ENCODE measurements around the gene PIGP. TPM values are rescaled to one million over a fixed set of nuclear protein-coding genes. Genes with fewer than 3 reads are reported as not detected.
"Not testable (repeated sequence)": the region's sequence is repeated elsewhere in the genome, so short reads cannot be mapped to it uniquely, and the experiment has no call there.

PIGP gene
- total RNA-seq (2014; rRNA removed; shearing (Covaris generic)), result 13.6 and 36.7 TPM in 2 replicates

- Histone ChIP-seq H3K27me3 (replicated peaks) (no peaks in the 10 kb centered on the region), H3K4me3 (peak within 1 kb of the TSS; percentile 90), H3K4me1 (replicated peaks) (peaks cover 34% of the 10 kb centered on the region), H3K27ac (peak within 1 kb of the TSS; percentile 91), H3K9me3 (replicated peaks) (no peaks in the 10 kb centered on the region), H3K36me3 (peaks cover 8% of the 10 kb centered on the region)
- DNase-seq (ENCODE audit: low read depth in 1 of 2, low spot score in 2 of 2), result peak; percentile 96 to 98
Measured at GRCh38 chr21:37072988-37073416, at the start of gene PIGP, which contains the start of gene TTC3. Gene PIGP (minus strand): TSS chr21:37073071. CDS start chr21:37072515, 556 bp downstream. Gene TTC3 (plus strand): TSS chr21:37073254. CDS start chr21:37087258, 14,004 bp downstream.

- DNase-seq (ENCODE audit: low read depth in 1 of 2, low spot score in 2 of 2), result no peak
- Histone ChIP-seq H3K4me3 (no peak overlapping the region), H3K36me3 (peaks cover 57% of the 10 kb centered on the region), H3K9me3 (replicated peaks) (no peaks in the 10 kb centered on the region), H3K27me3 (replicated peaks) (no peaks in the 10 kb centered on the region), H3K4me1 (replicated peaks) (no peaks in the 10 kb centered on the region), H3K27ac (no peak overlapping the region)
Measured at GRCh38 chr21:37119421-37120218, 46.7 kb upstream of the PIGP start.

- no peak overlapping the region for H3K27ac ChIP-seq
- DNase-seq (ENCODE audit: low read depth in 1 of 2, low spot score in 2 of 2), result no peak
- H3K36me3 ChIP-seq, result peaks cover 60% of the 10 kb centered on the region
- no peak overlapping the region for H3K4me3 ChIP-seq
- H3K4me1 ChIP-seq (replicated peaks), result no peaks in the 10 kb centered on the region
- no peaks in the 10 kb centered on the region for H3K27me3 ChIP-seq (replicated peaks)
- H3K9me3 ChIP-seq (replicated peaks), result no peaks in the 10 kb centered on the region
Measured at GRCh38 chr21:37118187-37118826, 45.4 kb upstream of the PIGP start.

- H3K27me3 ChIP-seq (replicated peaks), result no peaks in the 10 kb centered on the region
Measured at GRCh38 chr21:37117204-37117603, 44.3 kb upstream of the PIGP start.

GRCh38 chr21:37116459-37116858 is 43.6 kb upstream of the PIGP start:
- H3K27me3 ChIP-seq (replicated peaks); H3K4me3 ChIP-seq; H3K27ac ChIP-seq; H3K9me3 ChIP-seq (replicated peaks); H3K4me1 ChIP-seq (replicated peaks); DNase-seq (ENCODE audit: low read depth in 1 of 2, low spot score in 2 of 2): not testable (repeated sequence)
- peaks cover 51% of the 10 kb centered on the region for H3K36me3 ChIP-seq

More at GRCh38 chr21:37117204-37117603, 44.3 kb upstream of the PIGP start:
- no peak overlapping the region for H3K27ac ChIP-seq
- H3K4me1 ChIP-seq (replicated peaks), result no peaks in the 10 kb centered on the region
- no peak for DNase-seq (ENCODE audit: low read depth in 1 of 2, low spot score in 2 of 2)
- H3K4me3 ChIP-seq, result no peak overlapping the region
- H3K36me3 ChIP-seq, result peaks cover 56% of the 10 kb centered on the region
- H3K9me3 ChIP-seq (replicated peaks), result no peaks in the 10 kb centered on the region

GRCh38 chr21:37114301-37114700 is 41.4 kb upstream of the PIGP start:
- not testable (repeated sequence) for DNase-seq (ENCODE audit: low read depth in 1 of 2, low spot score in 2 of 2); H3K4me3 ChIP-seq; H3K9me3 ChIP-seq (replicated peaks); H3K4me1 ChIP-seq (replicated peaks); H3K27me3 ChIP-seq (replicated peaks); H3K27ac ChIP-seq
- peaks cover 56% of the 10 kb centered on the region for H3K36me3 ChIP-seq

- H3K4me1 ChIP-seq (replicated peaks); H3K27me3 ChIP-seq (replicated peaks): not testable (repeated sequence)
- peaks cover 12% of the 10 kb centered on the region for H3K9me3 ChIP-seq (replicated peaks)
Measured at GRCh38 chr21:37111029-37111428, 38.2 kb upstream of the PIGP start.

GRCh38 chr21:37106998-37107397 is 34.1 kb upstream of the PIGP start:
- peaks cover 12% of the 10 kb centered on the region for H3K9me3 ChIP-seq (replicated peaks)
- no peak overlapping the region for H3K4me3 ChIP-seq
- H3K27me3 ChIP-seq (replicated peaks), result no peaks in the 10 kb centered on the region
- peaks cover 49% of the 10 kb centered on the region for H3K36me3 ChIP-seq
- DNase-seq (ENCODE audit: low read depth in 1 of 2, low spot score in 2 of 2), result no peak
- no peak overlapping the region for H3K27ac ChIP-seq
- no peaks in the 10 kb centered on the region for H3K4me1 ChIP-seq (replicated peaks)

More at GRCh38 chr21:37111029-37111428, 38.2 kb upstream of the PIGP start:
- peaks cover 65% of the 10 kb centered on the region for H3K36me3 ChIP-seq
- not testable (repeated sequence) for H3K27ac ChIP-seq; DNase-seq (ENCODE audit: low read depth in 1 of 2, low spot score in 2 of 2); H3K4me3 ChIP-seq

GRCh38 chr21:37102746-37103145 is 29.9 kb upstream of the PIGP start:
- H3K27me3 ChIP-seq (replicated peaks); H3K4me3 ChIP-seq; H3K27ac ChIP-seq; H3K4me1 ChIP-seq (replicated peaks); DNase-seq (ENCODE audit: low read depth in 1 of 2, low spot score in 2 of 2); H3K9me3 ChIP-seq (replicated peaks): not testable (repeated sequence)
- peaks cover 49% of the 10 kb centered on the region for H3K36me3 ChIP-seq

- Histone ChIP-seq H3K27ac (no peak overlapping the region), H3K4me1 (replicated peaks) (no peaks in the 10 kb centered on the region), H3K4me3 (no peak overlapping the region), H3K9me3 (replicated peaks) (no peaks in the 10 kb centered on the region), H3K36me3 (peaks cover 52% of the 10 kb centered on the region), H3K27me3 (replicated peaks) (no peaks in the 10 kb centered on the region)
- no peak for DNase-seq (ENCODE audit: low read depth in 1 of 2, low spot score in 2 of 2)
Measured at GRCh38 chr21:37101384-37101783, 28.5 kb upstream of the PIGP start.

- H3K36me3 ChIP-seq, result peaks cover 63% of the 10 kb centered on the region
- no peak overlapping the region for H3K27ac ChIP-seq
- no peaks in the 10 kb centered on the region for H3K27me3 ChIP-seq (replicated peaks)
- no peak overlapping the region for H3K4me3 ChIP-seq
- H3K4me1 ChIP-seq (replicated peaks), result no peaks in the 10 kb centered on the region
- no peaks in the 10 kb centered on the region for H3K9me3 ChIP-seq (replicated peaks)
- no peak for DNase-seq (ENCODE audit: low read depth in 1 of 2, low spot score in 2 of 2)
Measured at GRCh38 chr21:37100316-37100715, 27.4 kb upstream of the PIGP start.

- DNase-seq (ENCODE audit: low read depth in 1 of 2, low spot score in 2 of 2), result no peak
- Histone ChIP-seq H3K36me3 (peaks cover 76% of the 10 kb centered on the region), H3K9me3 (replicated peaks) (no peaks in the 10 kb centered on the region), H3K4me1 (replicated peaks) (no peaks in the 10 kb centered on the region), H3K27me3 (replicated peaks) (no peaks in the 10 kb centered on the region), H3K4me3 (no peak overlapping the region), H3K27ac (no peak overlapping the region)
Measured at GRCh38 chr21:37098751-37099150, 25.9 kb upstream of the PIGP start.

- H3K27ac ChIP-seq, result no peak overlapping the region
- no peak overlapping the region for H3K4me3 ChIP-seq
- no peaks in the 10 kb centered on the region for H3K4me1 ChIP-seq (replicated peaks)
- H3K9me3 ChIP-seq (replicated peaks), result no peaks in the 10 kb centered on the region
- no peaks in the 10 kb centered on the region for H3K27me3 ChIP-seq (replicated peaks)
- H3K36me3 ChIP-seq, result peaks cover 85% of the 10 kb centered on the region
- no peak for DNase-seq (ENCODE audit: low read depth in 1 of 2, low spot score in 2 of 2)
Measured at GRCh38 chr21:37095821-37096220, 22.9 kb upstream of the PIGP start.

- H3K9me3 ChIP-seq (replicated peaks), result no peaks in the 10 kb centered on the region
- H3K36me3 ChIP-seq, result peaks cover 80% of the 10 kb centered on the region
- H3K27me3 ChIP-seq (replicated peaks), result no peaks in the 10 kb centered on the region
- DNase-seq (ENCODE audit: low read depth in 1 of 2, low spot score in 2 of 2), result no peak
- no peak overlapping the region for H3K4me3 ChIP-seq
- H3K27ac ChIP-seq, result no peak overlapping the region
- H3K4me1 ChIP-seq (replicated peaks), result no peaks in the 10 kb centered on the region
Measured at GRCh38 chr21:37093977-37094376, 21.1 kb upstream of the PIGP start.
